Colonic mucosa (tissue), 4 donors: ENCODE data around the gene RBM4. TPM values are rescaled to one million over a fixed set of nuclear protein-coding genes. Genes with fewer than 3 reads are reported as not detected.
A peak's percentile ranks its signal among the peaks of the same experiment; 100 is the strongest.

Experiments
- DNase-seq: peaks from one replicate; pipeline ENCODE4 v3.0.0-alpha.2; 2020
- H3K27ac ChIP-seq: fragments of 200-600 bp; one replicate; pipeline ENCODE4 v1.8.0; 2021
- H3K27me3 ChIP-seq: fragments of 200-600 bp; one replicate; pipeline ENCODE4 v1.8.0; 2021
- H3K36me3 ChIP-seq: fragments of 200-600 bp; one replicate; pipeline ENCODE4 v1.8.0; 2021
- H3K4me1 ChIP-seq: fragments of 200-600 bp; one replicate; pipeline ENCODE4 v1.8.0; 2021; ENCODE audit warnings: mild to moderate bottlenecking
- H3K4me3 ChIP-seq: fragments of 200-600 bp; one replicate; pipeline ENCODE4 v1.8.0; 2021
- H3K9ac ChIP-seq, 2 donors: one replicate each; pipeline ENCODE4 v1.7.0; 2013; ENCODE audit warnings: control low read depth in 2 of 2, low read depth in 2 of 2, low read length in 2 of 2
- H3K9me3 ChIP-seq: fragments of 200-600 bp; one replicate; pipeline ENCODE4 v1.8.0; 2021
- intact Hi-C: fragments of 100-400 bp; cut with DNase I; formaldehyde crosslinking; loops from one replicate; pipeline ENCODE4 v1.14.1; 2022
- total RNA-seq, 2 donors: library from RNA; stranded (reverse); fragmentation: NEBNext Ultra II Directional in 1 of 2; extraction: Animal tissue kit (Norgen Biotek cat#: 25700) in 1 of 2; gene quantifications; one replicate each; pipeline ENCODE4 v1.2.1, GENCODE V29; 2021
- TF ChIP-seq, protein P1 (sequence below): fragments of 200-600 bp; IDR thresholded peaks from one replicate; pipeline ENCODE4 v1.8.0; 2022; ENCODE audit warnings: antibody characterized with exemption, mild to moderate bottlenecking
- donor health status: healthy.
- donor health status: DM: no; HTN: no; CAD: no.
- donor health status: DM: no; HTN: no; CAD: no.

Gene RBM4
- total RNA-seq, 2 donors from 2014 or later: 95.4 to 99.0 TPM

DNA sequence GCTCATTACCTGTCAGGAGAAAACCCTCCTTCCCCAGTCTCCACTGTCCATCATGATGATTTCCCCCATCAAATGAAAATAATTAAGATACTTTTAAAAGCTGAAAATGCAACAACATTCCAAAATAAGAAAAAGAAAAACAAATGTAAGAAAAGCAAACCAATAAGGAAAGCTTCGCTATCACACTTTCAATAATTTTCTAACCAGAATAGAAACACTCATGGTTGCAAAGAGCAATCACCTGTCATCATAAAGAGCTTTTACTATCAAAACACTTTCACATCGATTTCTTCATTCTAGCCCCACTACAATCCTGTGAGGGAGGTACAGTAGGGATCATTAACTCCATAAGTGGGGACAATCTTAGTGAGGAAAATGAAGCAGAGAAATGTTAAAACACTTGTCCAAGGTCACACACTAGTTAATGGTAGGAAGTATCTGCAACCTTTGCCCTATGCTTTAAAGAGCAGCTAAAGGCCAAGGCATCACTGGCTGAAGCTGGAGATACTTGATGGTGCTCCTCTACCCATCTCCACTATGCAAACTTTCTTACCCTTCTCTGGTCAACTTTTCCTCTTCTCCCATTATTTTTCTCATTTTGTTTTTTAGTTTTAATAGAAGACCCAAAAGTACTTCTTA is 36.6 kb downstream of the RBM4 start:
- no peaks in the 10 kb centered on the region for H3K9me3 ChIP-seq
- H3K27ac ChIP-seq: no peak overlapping the region
- H3K4me3 ChIP-seq: no peak overlapping the region
- TF ChIP-seq, protein P1, sequence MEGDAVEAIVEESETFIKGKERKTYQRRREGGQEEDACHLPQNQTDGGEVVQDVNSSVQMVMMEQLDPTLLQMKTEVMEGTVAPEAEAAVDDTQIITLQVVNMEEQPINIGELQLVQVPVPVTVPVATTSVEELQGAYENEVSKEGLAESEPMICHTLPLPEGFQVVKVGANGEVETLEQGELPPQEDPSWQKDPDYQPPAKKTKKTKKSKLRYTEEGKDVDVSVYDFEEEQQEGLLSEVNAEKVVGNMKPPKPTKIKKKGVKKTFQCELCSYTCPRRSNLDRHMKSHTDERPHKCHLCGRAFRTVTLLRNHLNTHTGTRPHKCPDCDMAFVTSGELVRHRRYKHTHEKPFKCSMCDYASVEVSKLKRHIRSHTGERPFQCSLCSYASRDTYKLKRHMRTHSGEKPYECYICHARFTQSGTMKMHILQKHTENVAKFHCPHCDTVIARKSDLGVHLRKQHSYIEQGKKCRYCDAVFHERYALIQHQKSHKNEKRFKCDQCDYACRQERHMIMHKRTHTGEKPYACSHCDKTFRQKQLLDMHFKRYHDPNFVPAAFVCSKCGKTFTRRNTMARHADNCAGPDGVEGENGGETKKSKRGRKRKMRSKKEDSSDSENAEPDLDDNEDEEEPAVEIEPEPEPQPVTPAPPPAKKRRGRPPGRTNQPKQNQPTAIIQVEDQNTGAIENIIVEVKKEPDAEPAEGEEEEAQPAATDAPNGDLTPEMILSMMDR: no peak
- no peaks in the 10 kb centered on the region for H3K4me1 ChIP-seq
- no peak for DNase-seq
- peak overlapping the region in 1 of 2 donors; percentile 26 for H3K9ac ChIP-seq
- H3K27me3 ChIP-seq: no peaks in the 10 kb centered on the region
- intact Hi-C loops: loop anchor here (5.0 kb wide), 1 partner anchor 268 kb away; no protein-coding TSS in a partner anchor
- H3K36me3 ChIP-seq: no peaks in the 10 kb centered on the region

GRCh38 chr11:66676282-66676919 is 37.9 kb downstream of the RBM4 start:
- H3K27me3 ChIP-seq: no peaks in the 10 kb centered on the region
- no peak overlapping the region for H3K27ac ChIP-seq
- no peak overlapping the region for H3K9ac ChIP-seq
- DNase-seq: no peak
- no peaks in the 10 kb centered on the region for H3K9me3 ChIP-seq
- H3K4me3 ChIP-seq: peak overlapping the region; percentile 75
- no peaks in the 10 kb centered on the region for H3K4me1 ChIP-seq
- TF ChIP-seq, protein P1: no peak
- H3K36me3 ChIP-seq: no peaks in the 10 kb centered on the region
- intact Hi-C loops: loop anchor here (5.0 kb wide), 1 partner anchor 269 kb away; no protein-coding TSS in a partner anchor

DNA sequence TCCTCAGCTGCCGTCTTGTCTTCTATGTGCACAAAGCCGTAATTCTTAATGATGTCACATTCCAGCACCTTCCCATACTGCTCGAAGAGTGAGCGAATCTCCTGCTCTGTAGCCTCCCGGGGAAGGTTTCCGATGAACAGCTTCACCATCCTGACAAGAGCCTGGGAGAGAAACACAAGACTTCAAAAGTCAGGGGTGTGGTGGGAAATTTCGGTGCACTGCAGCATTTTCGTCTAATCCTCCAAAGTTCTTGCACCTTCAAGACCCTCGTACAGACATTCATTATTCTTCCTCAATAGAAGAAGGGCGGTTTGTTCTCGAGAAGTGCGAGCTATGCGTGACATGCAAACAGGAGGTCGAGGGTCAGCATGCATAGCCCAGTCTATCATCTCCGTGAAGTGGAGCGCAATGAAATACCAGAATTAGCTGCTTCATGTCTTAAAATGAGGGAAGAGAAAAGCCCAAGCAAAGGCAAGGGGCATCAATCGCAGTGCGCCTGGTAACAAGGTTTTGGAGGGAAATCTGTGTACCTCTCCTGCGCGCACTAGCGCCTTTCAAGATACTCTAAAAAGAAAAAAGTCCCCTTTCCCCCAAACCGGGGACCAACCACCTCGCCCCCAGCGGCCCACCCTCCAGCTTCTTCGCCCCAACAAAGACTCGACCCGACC is 38.6 kb downstream of the RBM4 start:
- Histone ChIP-seq H3K9me3 (no peaks in the 10 kb centered on the region), H3K4me1 (no peaks in the 10 kb centered on the region), H3K27ac (peak overlapping the region; percentile 91), H3K36me3 (no peaks in the 10 kb centered on the region), H3K9ac (peak overlapping the region; percentile 77 to 88), H3K4me3 (peak overlapping the region; percentile 75), H3K27me3 (no peaks in the 10 kb centered on the region)
- no peak for DNase-seq
- TF ChIP-seq, protein P1: no peak
- intact Hi-C loops: loop anchor here (5.0 kb wide), 1 partner anchor 270 kb away; no protein-coding TSS in a partner anchor

DNA sequence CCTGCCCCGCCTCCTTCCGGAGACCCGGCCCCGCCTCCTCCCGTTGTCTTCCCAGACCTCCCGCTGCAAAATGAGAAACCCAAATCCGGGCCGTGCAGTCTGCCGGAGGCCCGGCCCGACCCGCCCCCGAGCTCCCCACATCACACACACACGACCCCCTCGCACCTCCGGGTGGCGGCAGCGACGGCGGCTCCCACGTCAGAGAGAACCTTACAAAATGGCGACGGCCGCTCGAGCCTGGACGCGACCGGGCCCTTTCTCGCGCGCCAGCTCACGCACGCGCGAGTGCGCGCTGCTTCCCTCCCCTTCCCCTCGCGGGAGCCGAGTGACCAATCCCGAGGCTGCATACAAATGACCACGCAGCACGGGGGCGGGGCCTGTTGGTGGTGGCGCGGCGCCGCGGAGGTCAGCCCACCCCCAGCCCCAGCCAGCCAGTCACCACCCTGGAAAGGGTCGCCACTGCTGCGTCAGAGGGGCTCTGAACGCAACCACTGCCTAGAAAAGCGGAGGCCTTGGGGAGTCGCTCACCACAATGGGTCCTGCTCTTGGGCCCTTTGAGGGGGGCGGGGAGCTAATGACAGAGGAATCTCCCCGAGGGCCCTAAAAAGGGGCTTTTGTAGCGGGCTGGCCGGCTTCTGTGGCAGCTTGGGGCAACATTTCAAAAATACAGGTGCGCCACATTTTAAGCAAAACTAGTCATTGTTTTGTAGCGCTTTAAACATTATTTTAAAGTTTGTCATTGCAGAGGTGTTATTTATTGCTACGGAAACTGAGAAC is 39.3 kb downstream of the RBM4 start, which contains the start of gene RBM4B:
Gene RBM4B (minus strand): TSS at position 289 of the 777 bp plus-strand sequence. CDS start 808 bp downstream, outside the sequence.
- Histone ChIP-seq H3K27ac (peak within 1 kb of the TSS; percentile 91), H3K4me3 (peak within 1 kb of the TSS; percentile 75), H3K9ac (peak within 1 kb of the TSS; percentile 77 to 88), H3K4me1 (no peaks in the 10 kb centered on the region), H3K36me3 (no peaks in the 10 kb centered on the region), H3K9me3 (no peaks in the 10 kb centered on the region), H3K27me3 (no peaks in the 10 kb centered on the region)
- TF ChIP-seq, protein P1: no peak
- DNase-seq: peak; percentile 97
- intact Hi-C loops: loop anchor here (1.0 to 5.0 kb wide), 2 partner anchors 99 to 270 kb away; no protein-coding TSS in a partner anchor
